ENCODE measurements around the gene HUS1. TPM values are rescaled to one million over a fixed set of nuclear protein-coding genes. Genes with fewer than 3 reads are reported as not detected.

Gene HUS1
- total and polyA plus RNA-seq, 2 of the 8 experiments (the other 6 are each of a cell fraction or from before 2014, with no cell fraction given) = 15.0 to 33.0 TPM

DNA sequence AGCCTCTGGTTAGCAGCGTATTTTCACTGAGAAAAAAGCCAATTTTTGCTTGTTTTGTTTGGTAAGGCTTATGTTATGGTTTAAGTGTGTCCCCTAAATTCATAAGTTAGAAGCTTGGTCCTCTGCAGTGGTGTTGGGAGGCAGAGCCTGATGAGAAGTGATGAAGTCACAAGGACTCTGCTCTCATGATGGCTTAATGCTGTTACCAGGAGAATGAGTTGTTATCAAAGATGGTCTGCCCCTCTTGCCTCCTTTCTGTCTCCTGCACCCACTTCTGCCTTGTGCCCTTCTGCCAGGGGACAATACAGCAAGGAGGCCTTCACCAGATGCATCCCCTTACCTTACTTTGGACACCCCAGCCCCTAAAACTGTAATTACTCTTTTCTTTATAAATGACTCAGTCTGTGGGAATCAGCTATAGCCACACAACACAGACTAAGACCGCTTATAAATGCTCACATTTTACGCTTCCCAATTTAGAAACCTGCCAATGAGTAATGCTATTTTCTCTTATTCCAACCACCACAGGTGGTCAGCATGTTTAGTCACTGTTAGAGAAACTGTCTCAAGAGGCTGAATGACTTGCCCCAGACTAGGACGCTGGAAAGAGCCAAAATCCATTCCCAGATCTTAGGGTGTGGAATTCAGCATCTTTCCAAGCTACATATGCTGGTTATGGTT, 25.0 kb downstream of the HUS1 start:
- peak; percentile 14; the same call in 1 of the 2 replicates for TF ChIP-seq POLR2AphosphoS5 (IDR thresholded peaks at IDR 0.05; ENCODE audit: low read depth, low read length)
- TF ChIP-seq PHF8 (conservative IDR thresholded peaks at IDR 0.05; ENCODE audit: low read depth, low read length) = no peak
- TF ChIP-seq CREB1 (IDR thresholded peaks at IDR 0.05) = no peak
- ChIA-PET POLR2A (ENCODE audit: partially characterized antibody) (no interaction called here), CTCF (ENCODE audit: partially characterized antibody) (interaction anchor here (1.2 to 1.8 kb wide), 3 partner anchors 9 to 15 kb away, joined by 4 to 11 read pairs (median 4); no protein-coding TSS in a partner anchor)
- no peak overlapping the region for H2BK5ac ChIP-seq (ENCODE audit: low read depth, low read length)
- no peak overlapping the region for H2BK15ac ChIP-seq (ENCODE audit: low read length)
- FAIRE-seq (no peak), DNase-seq (ENCODE audit: low read depth in 1 of 2, low spot score in 2 of 2) (no peak)
- no peak overlapping the region for H2AFZ ChIP-seq (ENCODE audit: low read length)
- no peak overlapping the region for H2AK5ac ChIP-seq (ENCODE audit: low read depth, low read length)
- H3K14ac ChIP-seq (ENCODE audit: insufficient read length) = no peak overlapping the region
- H3K36me3 ChIP-seq (ENCODE audit: control insufficient read depth in 2 of 4, insufficient read depth in 4 of 4, low read length in 3 of 4) = peaks cover 2 to 21% (median 6%) of the 10 kb centered on the region in 4 experiments; a peak in 5 of 8 replicates
- H3K9ac ChIP-seq (replicated peaks in 1 of 4; ENCODE audit: extremely low read depth in 1 of 4, low read depth in 3 of 4, low read length in 3 of 4) = no peak overlapping the region
- no peak overlapping the region for H3K4me3 ChIP-seq (ENCODE audit: extremely low read depth in 1 of 4, insufficient read depth in 2 of 4, low read depth in 3 of 4, low read length in 4 of 4)
- H4K20me1 ChIP-seq (replicated peaks in 1 of 2; ENCODE audit: control insufficient read depth in 1 of 2, insufficient read depth in 2 of 2, low read length in 2 of 2) = no peaks in the 10 kb centered on the region
- H2BK20ac ChIP-seq (ENCODE audit: low read length) = no peak overlapping the region
- no peak overlapping the region for H3K18ac ChIP-seq (ENCODE audit: extremely low read depth, low read length)
- no peak overlapping the region for H3K23ac ChIP-seq (ENCODE audit: insufficient read length)
- H3K79me2 ChIP-seq (ENCODE audit: control insufficient read depth in 1 of 2, insufficient read depth in 2 of 2, low read length in 2 of 2) = no peaks in the 10 kb centered on the region
- no peak overlapping the region for H2BK120ac ChIP-seq (replicated peaks; ENCODE audit: low read depth, low read length)
- no peak overlapping the region for H3K27ac ChIP-seq (ENCODE audit: low read depth, low read length)
- H2BK12ac ChIP-seq (ENCODE audit: low read depth, low read length) = no peak overlapping the region
- H3K4ac ChIP-seq (replicated peaks; ENCODE audit: insufficient read length, low read depth, low read length) = no peak overlapping the region
- H3K9me3 ChIP-seq (ENCODE audit: insufficient read depth in 2 of 2, low read depth in 1 of 2, low read length in 1 of 2) = peaks cover 0 to 1% of the 10 kb centered on the region in 2 experiments; a peak in 1 of 4 replicates
- no peaks in the 10 kb centered on the region for H3K23me2 ChIP-seq (ENCODE audit: low read depth, low read length)
- H3K56ac ChIP-seq (replicated peaks; ENCODE audit: insufficient read length, low read depth, low read length) = no peak overlapping the region
- H4K8ac ChIP-seq (ENCODE audit: extremely low read depth, insufficient read depth, low read length) = no peak overlapping the region
- no peak overlapping the region for H4K91ac ChIP-seq (replicated peaks; ENCODE audit: insufficient read length, low read length)
- H3K79me1 ChIP-seq (ENCODE audit: low read depth, low read length) = no peaks in the 10 kb centered on the region
- no peaks in the 10 kb centered on the region for H3K27me3 ChIP-seq (replicated peaks in 1 of 4; ENCODE audit: control insufficient read depth in 3 of 4, extremely low read depth in 1 of 4, insufficient read depth in 3 of 4, low read length in 3 of 4)
- H3K4me2 ChIP-seq (ENCODE audit: insufficient read depth in 1 of 2, low read depth in 2 of 2, low read length in 2 of 2) = no peak overlapping the region
- 85% methylated on average over 4 of the region's 4 CpGs; no CpG with 5 or more reads in 1 of the 2 experiments for WGBS, 2 experiments (ENCODE audit: extremely low coverage in 1 of 2, insufficient coverage in 1 of 2, insufficient read length in 1 of 2, insufficient replicate concordance in 2 of 2, low coverage in 1 of 2, low lambda C conversion rate in 2 of 2, missing lambda C conversion rate in 1 of 2)
- no peak overlapping the region for H4K5ac ChIP-seq (ENCODE audit: insufficient read length, low read depth, low read length)
- peaks cover 0 to 4% (median 1%) of the 10 kb centered on the region in 4 experiments; a peak in 4 of 7 replicates for H3K4me1 ChIP-seq (replicated peaks in 1 of 4; ENCODE audit: control insufficient read depth in 3 of 4, insufficient read depth in 4 of 4, low read length in 3 of 4)
